Measurements from ENCODE around the gene TCF7L1.
A peak's percentile ranks its signal among the peaks of the same experiment; 100 is the strongest.

TCF7L1 gene

GRCh38 chr2:85231952-85232351, 98.8 kb downstream of the TCF7L1 start:
- no peak for DNase-seq

- DNase-seq = peak; percentile 90
Measured at GRCh38 chr2:85234868-85235267, 101.7 kb downstream of the TCF7L1 start.

DNA sequence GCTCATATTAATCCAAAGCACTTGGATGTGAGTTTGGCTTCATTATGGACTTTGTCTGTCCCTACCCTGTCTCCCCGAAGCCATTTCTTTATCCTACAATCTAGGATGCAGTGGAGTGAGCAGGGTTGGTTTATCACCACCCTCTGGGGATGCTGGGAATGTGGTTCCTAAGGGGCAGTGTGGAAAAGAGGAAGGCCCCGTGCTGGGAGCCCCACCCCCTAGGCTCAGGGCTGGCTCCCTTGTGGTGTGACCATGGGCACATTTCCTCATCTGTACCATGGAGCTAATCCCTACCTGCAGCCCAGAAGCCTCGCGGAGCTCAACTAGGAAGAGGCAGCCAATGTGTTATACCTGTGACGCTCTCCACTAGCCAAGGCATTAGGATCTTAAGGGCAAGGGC, 102.1 kb downstream of the TCF7L1 start:
- DNase-seq = no peak

DNA sequence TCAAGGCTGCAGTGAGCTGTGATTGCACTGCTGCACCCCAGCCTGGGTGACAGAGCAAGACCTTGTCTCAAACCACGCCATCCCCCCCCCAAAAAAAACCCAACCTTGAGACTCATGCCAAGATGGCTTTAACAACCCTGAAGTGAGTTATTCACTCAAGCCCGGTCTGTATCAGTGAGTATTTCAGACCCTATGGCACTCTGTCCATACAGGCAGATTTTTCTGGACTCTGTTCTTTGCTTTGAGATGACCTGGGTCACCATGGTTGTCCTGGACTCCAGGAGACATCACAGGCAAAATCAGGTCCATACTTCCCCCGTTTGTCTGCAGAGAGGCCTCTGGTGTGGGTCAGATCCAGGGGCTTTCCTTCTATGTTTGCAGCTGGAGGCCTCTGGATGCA, 102.9 kb downstream of the TCF7L1 start:
- no peak for DNase-seq

- DNase-seq = no peak
Measured at GRCh38 chr2:85237849-85238565, 104.8 kb downstream of the TCF7L1 start.

DNA sequence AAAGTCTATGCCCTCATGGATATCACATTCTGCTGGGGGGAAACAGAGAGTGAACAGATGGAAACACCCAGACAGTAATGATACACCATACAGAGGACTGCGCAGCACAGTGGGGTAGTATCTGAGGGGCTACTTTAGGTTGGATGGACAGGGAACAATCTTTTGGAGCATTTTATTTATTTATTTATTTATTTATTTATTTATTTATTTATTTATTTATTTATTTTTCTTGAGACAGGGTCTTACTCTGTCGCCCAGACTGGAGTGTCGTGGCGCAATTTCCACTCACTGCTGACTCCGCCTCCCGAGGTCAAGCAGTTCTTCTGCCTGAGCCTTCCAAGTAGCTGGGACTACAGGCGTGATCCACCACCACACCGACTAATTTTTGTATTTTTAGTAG, 105.4 kb downstream of the TCF7L1 start:
- DNase-seq = no peak

- DNase-seq = no peak
Measured at GRCh38 chr2:85239102-85239501, 105.9 kb downstream of the TCF7L1 start.

DNA sequence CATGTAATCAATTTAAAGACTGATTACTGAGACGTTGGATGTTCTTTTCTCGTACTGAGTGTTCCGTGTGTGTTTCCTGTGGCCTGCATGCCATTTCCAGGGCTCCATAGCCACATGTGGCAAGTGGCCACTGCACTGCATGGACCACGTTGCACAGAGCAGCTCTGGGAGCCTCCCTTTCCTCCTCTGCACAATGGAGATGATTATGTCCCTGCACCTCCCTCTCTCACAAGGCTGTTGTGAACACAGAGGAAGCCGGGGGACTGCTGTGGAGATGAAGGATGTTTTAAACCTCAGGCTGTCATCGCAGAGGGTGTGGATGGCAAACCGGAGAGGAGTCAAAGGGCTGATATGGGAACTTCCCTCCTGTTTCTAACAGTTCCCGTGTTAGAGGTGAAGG, 106.9 kb downstream of the TCF7L1 start:
- DNase-seq = no peak

DNA sequence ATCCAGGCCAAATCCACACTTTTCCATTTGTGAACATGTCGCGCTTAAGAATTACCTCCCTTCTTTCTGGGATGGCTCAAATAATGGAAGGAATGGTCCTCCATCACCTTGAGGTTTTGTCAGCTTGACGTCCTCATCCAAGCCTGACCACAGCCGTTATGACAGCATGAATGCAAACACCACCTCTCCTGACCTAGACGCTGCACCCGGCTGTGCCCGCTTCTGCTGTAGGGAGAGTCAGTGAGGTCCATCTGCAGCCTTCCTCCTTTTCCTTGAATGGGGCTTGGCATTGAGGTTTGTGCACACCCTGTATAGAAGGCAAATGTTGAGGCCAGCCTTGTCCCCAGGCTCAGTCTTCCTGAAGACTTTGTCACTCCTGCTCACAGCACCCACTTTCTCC, 109.1 kb downstream of the TCF7L1 start:
- no peak for DNase-seq

- peak; percentile 11 for DNase-seq
Measured at GRCh38 chr2:85243101-85244072, 110.2 kb downstream of the TCF7L1 start.

GRCh38 chr2:85244828-85245227, 111.6 kb downstream of the TCF7L1 start:
- DNase-seq = no peak

DNA sequence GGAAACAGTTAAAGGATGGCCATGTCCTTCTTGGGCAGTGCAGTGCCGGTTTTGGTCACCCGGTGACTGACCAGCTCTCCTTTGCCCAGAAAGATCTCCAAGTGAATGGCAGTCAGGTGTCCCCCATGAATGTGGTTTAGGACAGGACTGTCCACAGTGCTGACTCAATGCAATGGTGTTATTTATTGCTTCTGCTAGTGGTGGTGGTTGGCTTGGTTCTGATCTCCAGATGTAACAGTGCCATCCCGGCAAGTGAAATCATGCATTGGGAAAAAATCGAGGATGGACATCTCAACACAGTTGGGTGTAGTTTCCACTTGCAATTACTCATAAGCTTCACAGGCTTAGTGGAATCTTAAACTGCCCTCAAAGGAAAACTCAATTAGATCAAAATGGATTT, 112.7 kb downstream of the TCF7L1 start:
- no peak for DNase-seq

GRCh38 chr2:85246348-85246747, 113.2 kb downstream of the TCF7L1 start:
- DNase-seq = no peak

GRCh38 chr2:85247610-85248009, 114.4 kb downstream of the TCF7L1 start:
- no peak for DNase-seq

DNA sequence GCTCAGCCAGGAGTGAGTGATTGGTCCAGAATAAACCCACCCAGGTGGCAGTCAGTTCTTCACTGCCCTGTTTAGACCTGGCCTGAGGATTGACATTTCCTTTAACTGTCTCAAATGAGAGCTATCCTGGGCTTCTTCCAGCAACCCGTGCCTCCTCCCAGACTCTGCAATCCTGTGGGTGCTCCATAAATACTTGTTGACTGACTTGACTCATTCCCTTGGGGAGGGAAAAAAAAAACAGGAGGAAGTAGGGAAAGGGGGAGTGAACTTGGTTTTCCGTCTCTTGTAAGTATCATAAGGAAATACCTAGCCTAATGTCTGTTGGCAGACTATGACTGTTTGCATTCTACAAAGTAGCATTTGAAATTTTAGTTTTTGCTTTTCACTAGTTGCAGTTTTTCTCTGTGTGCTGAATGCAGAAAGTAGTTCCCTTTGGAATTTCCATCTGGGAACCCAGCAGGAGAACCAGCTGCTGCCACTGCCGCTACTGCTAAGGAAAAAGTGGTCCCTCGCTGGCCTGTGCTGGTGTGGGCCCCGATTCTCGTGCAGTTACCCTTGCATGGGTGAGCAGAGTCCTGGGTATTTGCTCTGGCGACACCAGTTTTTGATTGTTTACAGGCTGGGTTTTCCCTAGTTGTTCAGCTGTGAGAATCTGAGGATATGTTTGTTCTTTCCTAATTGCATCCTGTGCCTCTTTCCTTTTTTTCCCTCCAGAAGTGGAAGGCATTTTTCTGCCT, 115.7 kb downstream of the TCF7L1 start:
- no peak for DNase-seq

DNA sequence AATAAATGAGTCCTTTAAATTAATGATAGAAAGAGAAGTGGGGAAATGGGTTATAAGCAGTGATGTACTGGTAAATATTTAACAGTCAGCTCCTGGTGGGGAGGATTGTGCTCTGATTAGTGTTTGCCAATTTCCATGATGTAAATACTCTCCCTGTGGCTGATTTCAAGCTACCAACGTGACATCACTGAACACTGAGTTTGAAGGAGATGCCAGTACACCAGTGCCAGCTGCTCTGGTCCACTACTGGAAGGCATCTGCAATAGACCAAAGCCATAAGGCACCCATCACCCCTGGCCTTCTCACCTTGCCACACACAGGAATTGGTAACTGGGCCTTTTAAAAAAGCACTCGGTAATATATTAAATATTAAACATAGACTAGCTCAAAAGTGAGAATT, 116.9 kb downstream of the TCF7L1 start:
- DNase-seq = no peak

DNA sequence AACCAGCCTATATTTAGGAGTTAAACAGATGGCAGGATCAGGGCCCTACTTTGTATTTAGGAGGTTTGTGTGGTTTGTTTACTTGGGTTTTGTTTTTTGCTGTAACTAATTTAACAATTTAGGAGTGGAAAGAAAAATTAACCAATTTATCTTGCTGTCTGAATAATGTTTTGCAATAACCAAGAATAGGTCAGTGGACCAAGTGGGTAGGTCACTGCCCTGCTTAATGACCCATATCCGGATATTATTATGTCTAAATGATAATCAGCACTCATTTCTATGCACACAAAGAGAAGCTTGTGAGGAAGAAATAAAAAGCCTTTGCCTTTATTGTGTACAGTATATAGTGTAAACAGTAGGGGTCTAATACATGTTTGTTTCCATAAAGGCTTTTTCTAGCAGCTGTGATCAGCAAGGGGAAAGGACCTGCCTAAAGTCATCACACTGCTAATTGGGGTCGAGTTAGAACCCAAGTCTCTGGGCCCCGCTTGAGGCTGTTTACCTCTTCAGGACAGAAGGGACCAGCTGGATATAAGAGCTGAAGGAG, 118.0 kb downstream of the TCF7L1 start:
- DNase-seq = no peak

- DNase-seq = no peak
Measured at GRCh38 chr2:85253890-85254289, 120.7 kb downstream of the TCF7L1 start.

DNA sequence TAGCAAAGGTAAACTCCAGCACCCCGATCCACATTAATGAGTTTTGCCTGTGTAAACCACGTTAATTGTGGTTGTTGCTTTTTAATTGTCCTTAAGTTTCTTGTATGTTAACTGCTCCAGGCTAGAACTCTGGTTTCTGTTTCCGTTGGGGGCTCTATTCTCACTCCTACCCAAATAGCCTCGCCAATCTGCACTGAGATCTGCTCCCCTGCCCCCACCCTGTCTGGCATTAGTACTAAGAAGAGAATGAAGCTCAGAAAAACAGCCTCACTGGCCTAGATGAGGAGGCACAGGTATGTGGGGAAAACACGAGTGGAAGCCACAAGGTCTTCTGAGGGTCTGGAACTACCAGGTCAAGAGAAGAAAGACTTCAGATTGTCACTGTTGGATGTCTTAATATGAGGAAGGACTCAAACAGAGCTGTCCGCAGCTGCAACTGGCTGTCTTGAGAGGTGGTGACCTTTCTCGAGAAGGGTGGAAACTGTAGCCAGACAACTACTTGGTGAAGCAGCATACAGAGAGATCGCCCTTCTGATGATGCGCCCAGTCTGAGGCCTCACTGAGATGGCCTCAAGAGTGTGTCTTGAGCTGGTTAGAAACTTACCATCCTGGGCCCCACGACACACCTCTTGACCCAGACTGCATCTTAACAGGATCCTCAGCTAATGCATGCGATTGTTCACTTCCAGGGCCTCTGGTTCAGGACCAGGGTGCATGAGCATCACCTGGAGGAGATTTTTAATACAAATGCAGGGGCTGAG, 121.5 kb downstream of the TCF7L1 start:
- no peak for DNase-seq

DNA sequence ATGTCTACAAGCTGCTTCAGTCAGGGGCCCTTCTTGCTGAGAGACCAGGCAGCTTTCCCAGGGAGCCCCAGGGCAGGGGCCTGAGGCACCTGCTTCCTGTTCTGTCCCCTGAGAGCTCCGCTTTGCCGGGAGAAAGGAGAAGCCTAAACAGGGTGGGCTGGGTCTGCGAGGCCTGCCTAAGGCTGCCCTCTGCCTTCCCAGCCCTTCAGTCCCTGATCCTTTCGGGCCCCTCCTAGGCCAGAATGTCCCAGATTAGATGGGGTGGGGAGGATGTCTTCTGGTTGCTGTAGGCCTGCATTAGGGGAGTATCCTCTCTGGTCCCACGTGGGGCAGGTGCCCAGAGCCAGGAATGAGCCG, 122.2 kb downstream of the TCF7L1 start:
- no peak for DNase-seq

DNA sequence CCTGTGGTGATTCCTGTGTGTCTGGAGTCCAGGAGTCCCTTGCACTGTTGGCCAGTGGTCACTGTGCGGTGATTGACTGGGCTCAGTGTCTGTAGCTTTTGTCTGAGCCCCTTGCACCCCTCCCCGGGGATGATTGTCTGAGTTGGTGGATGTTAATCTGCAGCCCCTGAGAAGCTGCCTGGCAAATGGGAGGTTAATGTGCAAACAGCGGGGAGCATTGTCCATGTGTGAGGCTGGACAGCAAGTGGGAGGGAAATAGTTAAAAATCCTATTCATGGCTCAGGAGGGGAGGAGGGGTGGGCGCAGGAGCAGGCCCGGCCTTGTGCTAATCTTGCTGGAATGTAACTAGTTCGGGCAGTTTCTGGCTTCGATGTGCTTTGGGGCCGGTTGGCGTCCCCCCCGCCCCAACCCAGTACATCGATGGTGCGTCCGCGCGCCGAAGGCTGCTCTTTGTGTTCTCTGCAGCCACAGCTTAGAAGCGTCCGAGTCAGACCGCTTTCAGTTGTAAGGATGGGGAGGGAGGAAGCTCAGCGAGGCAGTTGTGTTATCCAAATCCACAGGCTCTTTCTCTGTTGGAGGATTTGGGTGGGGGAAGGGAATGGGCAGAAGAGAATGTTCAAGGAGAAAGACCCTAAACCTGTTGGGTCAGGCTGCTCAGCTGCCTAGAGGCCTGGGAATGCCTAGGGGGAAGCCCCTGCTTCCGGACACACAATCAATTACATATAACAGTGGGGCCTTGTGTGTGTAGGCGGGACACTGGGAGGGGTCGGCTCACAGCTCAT, 122.8 kb downstream of the TCF7L1 start:
- no peak for DNase-seq

Measured in NCI-H1105 treated with DMSO at 0.1 percent for 48 hours (cell line).